Heart right ventricle (tissue), 16 donors: Measurements from ENCODE around the gene KAT7. TPM values are rescaled to one million over a fixed set of nuclear protein-coding genes. Genes with fewer than 3 reads are reported as not detected.

Experiments
- ATAC-seq, 8 donors: fragments of 200-7000 bp; cut with Tn5 transposase; one replicate each; pipeline ENCODE4 v1.9.1; 2020; ENCODE audit warnings: mild to moderate bottlenecking in 8 of 8, moderate library complexity in 8 of 8, moderate number of reproducible peaks in 1 of 8
- DNase-seq, 2 donors: peaks; one replicate each; pipeline ENCODE4 v3.0.0-alpha.2; 2020
- H3K27ac ChIP-seq, 10 donors: fragments of 200-600 bp; sonication (generic) in 2 of 10; one replicate each; pipeline versions ENCODE4 v1.5.0 to v1.8.0; 2020 to 2022; ENCODE audit warnings: mild to moderate bottlenecking in 3 of 10
- H3K27me3 ChIP-seq, 7 donors: fragments of 200-600 bp; one replicate each; pipeline ENCODE4 v1.8.0; 2021 to 2022; ENCODE audit warnings: mild to moderate bottlenecking in 2 of 7
- H3K36me3 ChIP-seq, 9 donors: fragments of 200-600 bp; sonication (generic) in 1 of 9; one replicate each; pipeline versions ENCODE4 v1.5.0 to v1.8.0; 2020 to 2022; ENCODE audit warnings: mild to moderate bottlenecking in 2 of 9
- H3K4me1 ChIP-seq, 9 donors: fragments of 200-600 bp; sonication (generic) in 1 of 9; one replicate each; pipeline versions ENCODE4 v1.5.0 to v1.8.0; 2020 to 2022; ENCODE audit warnings: mild to moderate bottlenecking in 4 of 9
- H3K4me3 ChIP-seq, 10 donors: fragments of 200-600 bp; sonication (generic) in 2 of 10; one replicate each; pipeline versions ENCODE4 v1.5.0 to v1.8.0; 2020 to 2022; ENCODE audit warnings: mild to moderate bottlenecking in 7 of 10, moderate library complexity in 2 of 10
- H3K9me3 ChIP-seq, 11 donors: fragments of 200-600 bp in 10 of 11; sonication (generic) in 2 of 11; one replicate each; pipeline versions ENCODE4 v1.5.0 to v1.8.0; 2013 to 2022; ENCODE audit warnings: mild to moderate bottlenecking in 2 of 11, control low read depth in 1 of 11, moderate library complexity in 1 of 11
- WGBS, 2 donors: extraction: QIAGEN DNeasy Blood & Tissue Kit; methylation state at CpG; one replicate each; pipeline ENCODE4 v1.1.7; 2013; ENCODE audit warnings: inconsistent platforms in 1 of 2; 5-methylcytosine and 5-hydroxymethylcytosine counted together
- intact Hi-C, 10 donors: fragments of 100-400 bp; cut with DNase I; formaldehyde crosslinking; loops; one replicate each; pipeline versions ENCODE4 v1.11.1 to v1.14.2; 2022
- polyA plus RNA-seq, 2 donors: library from polyadenylated mRNA; stranded (reverse); fragments of 200-250 nt; gene quantifications; one replicate each; pipeline ENCODE4 v1.2.3, GENCODE V29; 2013
- total RNA-seq, 10 donors: library from RNA; stranded (reverse); fragmentation: NEBNext Ultra II Directional in 3 of 10; extraction: Animal tissue kit (Norgen Biotek cat#: 25700) in 3 of 10; gene quantifications; one replicate each; pipeline versions ENCODE4 v1.2.1 to v1.2.4, GENCODE V29; 2021 to 2023
- TF ChIP-seq, protein P1 (sequence below), 9 donors: fragments of 200-600 bp; sonication (generic) in 2 of 9; IDR thresholded peaks; one replicate each; pipeline versions ENCODE4 v1.5.0 to v1.8.0; 2021 to 2022; ENCODE audit warnings: antibody characterized with exemption in 9 of 9, mild to moderate bottlenecking in 5 of 9, moderate library complexity in 1 of 9
- donor health status: Arrhythmogenic right ventricular cardiomyopathy.
- donor health status: ischemic (EF 13 %, LVEDD 7.1; RV severe dilation, severe dysfunction).
- donor health status: healthy with polysubstance abuse.
- donor health status: DM: no; HTN: yes; CAD: no.
- donor health status: DM: no; HTN: no; CAD: no.
- donor health status: ischemic (EF 25% LVEDD 6.9; RV normal size, moderate dysfunction).
- donor health status: ischemic (EF 25% LVEDD 5.7; RV mildly dilated, moderate dysfunction).
- donor health status: healthy.
- donor health status: DM: yes; HTN: yes; CAD: no.
- donor health status: Ischemic cardiomyopathy.
- donor health status: ischemic (EF 35%, LVEDD 5.7; RV mildly dilated, moderate dysfunction).
- donor health status: nonischemic (EF 11% LVEDD 7.7; RV severe dilation, severe dysfunction).
- donor health status: DM: yes; HTN: yes; CAD: no.
- donor health status: PGD.
- donor health status: ischemic (EF 29% LVEDD 5.4; RV normal size, mild dysfunction).
- donor health status: nonischemic (EF 23%, LVEDD 6.1; RV moderate dilation, normal function).

Gene KAT7
- total and polyA plus RNA-seq, 12 donors, result 5.9 to 81.3 (median 60.5) TPM

GRCh38 chr17:49747632-49748031 is 40.8 kb upstream of the KAT7 start:
- Histone ChIP-seq H3K27me3 (no peaks in the 10 kb centered on the region), H3K4me1 (peaks cover 0 to 79% (median 49%) of the 10 kb centered on the region in 9 donors), H3K36me3 (no peaks in the 10 kb centered on the region), H3K4me3 (no peak overlapping the region), H3K9me3 (no peaks in the 10 kb centered on the region), H3K27ac (peak overlapping the region in 2 of 10 donors; percentile 1 to 87)
- DNase-seq (no peak), ATAC-seq (no peak)
- TF ChIP-seq, protein P1, sequence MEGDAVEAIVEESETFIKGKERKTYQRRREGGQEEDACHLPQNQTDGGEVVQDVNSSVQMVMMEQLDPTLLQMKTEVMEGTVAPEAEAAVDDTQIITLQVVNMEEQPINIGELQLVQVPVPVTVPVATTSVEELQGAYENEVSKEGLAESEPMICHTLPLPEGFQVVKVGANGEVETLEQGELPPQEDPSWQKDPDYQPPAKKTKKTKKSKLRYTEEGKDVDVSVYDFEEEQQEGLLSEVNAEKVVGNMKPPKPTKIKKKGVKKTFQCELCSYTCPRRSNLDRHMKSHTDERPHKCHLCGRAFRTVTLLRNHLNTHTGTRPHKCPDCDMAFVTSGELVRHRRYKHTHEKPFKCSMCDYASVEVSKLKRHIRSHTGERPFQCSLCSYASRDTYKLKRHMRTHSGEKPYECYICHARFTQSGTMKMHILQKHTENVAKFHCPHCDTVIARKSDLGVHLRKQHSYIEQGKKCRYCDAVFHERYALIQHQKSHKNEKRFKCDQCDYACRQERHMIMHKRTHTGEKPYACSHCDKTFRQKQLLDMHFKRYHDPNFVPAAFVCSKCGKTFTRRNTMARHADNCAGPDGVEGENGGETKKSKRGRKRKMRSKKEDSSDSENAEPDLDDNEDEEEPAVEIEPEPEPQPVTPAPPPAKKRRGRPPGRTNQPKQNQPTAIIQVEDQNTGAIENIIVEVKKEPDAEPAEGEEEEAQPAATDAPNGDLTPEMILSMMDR (IDR thresholded peaks at IDR 0.05), result no peak
- 72 to 84% methylated on average over 1 of the region's 1 CpG for whole genome bisulfite sequencing, 2 donors
- intact Hi-C loops, result no loop called here

- H3K4me3 ChIP-seq, result no peak overlapping the region
- H3K9me3 ChIP-seq, result no peaks in the 10 kb centered on the region
- DNase-seq (no peak), ATAC-seq (no peak)
- peaks cover 3 to 78% (median 49%) of the 10 kb centered on the region in 9 donors for H3K4me1 ChIP-seq
- H3K27me3 ChIP-seq, result no peaks in the 10 kb centered on the region
- TF ChIP-seq, protein P1 (IDR thresholded peaks at IDR 0.05), result no peak
- no peaks in the 10 kb centered on the region for H3K36me3 ChIP-seq
- H3K27ac ChIP-seq, result peak overlapping the region in 2 of 10 donors; percentile 1 to 87
- intact Hi-C loops, result no loop called here
- 85 to 90% methylated on average over 3 of the region's 3 CpGs for WGBS, 2 donors
These were observed 40.3 kb upstream of the KAT7 start for GRCh38 chr17:49748223-49748622.

DNA sequence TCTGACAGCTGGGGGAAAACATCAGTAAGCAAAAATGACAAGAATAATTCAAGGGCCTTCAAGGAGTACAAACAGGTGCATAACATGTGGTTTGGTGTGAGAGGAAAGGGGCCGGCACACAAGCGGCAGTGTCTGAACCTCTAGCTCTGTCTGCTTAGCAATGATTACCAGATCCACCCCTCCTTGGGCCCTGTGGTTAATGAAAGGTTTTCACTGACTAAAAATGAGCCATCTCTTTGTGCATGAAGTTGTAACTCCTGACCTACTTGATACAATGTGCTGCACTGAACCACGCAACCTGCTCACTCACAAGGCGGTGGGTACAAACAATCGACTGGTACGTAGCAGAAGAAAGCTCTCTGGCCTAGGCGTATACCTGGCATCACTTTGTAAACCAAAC is 39.7 kb upstream of the KAT7 start:
- ATAC-seq (no peak), DNase-seq (no peak)
- TF ChIP-seq, protein P1 (IDR thresholded peaks at IDR 0.05), result no peak
- Histone ChIP-seq H3K4me3 (no peak overlapping the region), H3K4me1 (peaks cover 3 to 78% (median 51%) of the 10 kb centered on the region in 9 donors), H3K27ac (peak overlapping the region in 1 of 10 donors; percentile 87), H3K9me3 (no peaks in the 10 kb centered on the region), H3K27me3 (no peaks in the 10 kb centered on the region), H3K36me3 (no peaks in the 10 kb centered on the region)
- intact Hi-C loops, result no loop called here
- 88 to 93% methylated on average over 7 of the region's 7 CpGs for WGBS, 2 donors

- 91 to 93% methylated on average over 3 of the region's 3 CpGs for WGBS, 2 donors
- peaks cover 3 to 78% (median 50%) of the 10 kb centered on the region in 9 donors for H3K4me1 ChIP-seq
These were observed 38.8 kb upstream of the KAT7 start for GRCh38 chr17:49749730-49750129.

More at GRCh38 chr17:49749730-49750129, 38.8 kb upstream of the KAT7 start:
- TF ChIP-seq, protein P1 (IDR thresholded peaks at IDR 0.05), result no peak
- Histone ChIP-seq H3K4me3 (no peak overlapping the region), H3K9me3 (no peaks in the 10 kb centered on the region), H3K36me3 (no peaks in the 10 kb centered on the region), H3K27me3 (no peaks in the 10 kb centered on the region), H3K27ac (peak overlapping the region in 1 of 10 donors; percentile 87)
- intact Hi-C loops, result no loop called here
- DNase-seq, result no peak
- no peak for ATAC-seq
